Left lobe of liver (tissue), 2 donors: ENCODE results near the gene ALX1. TPM values are rescaled to one million over a fixed set of nuclear protein-coding genes. Genes with fewer than 3 reads are reported as not detected.
A peak's percentile ranks its signal among the peaks of the same experiment; 100 is the strongest.

ENCODE experiments used
- ATAC-seq: fragments of 200-7000 bp; cut with Tn5 transposase; one replicate; pipeline ENCODE4 v1.9.1; 2020; ENCODE audit warnings: mild to moderate bottlenecking, moderate library complexity
- DNase-seq: peaks from one replicate; pipeline ENCODE4 v3.0.0-alpha.2; 2020; ENCODE audit warnings: low spot score
- total RNA-seq: library from RNA; stranded (reverse); gene quantifications from one replicate; pipeline ENCODE4 v1.2.1, GENCODE V29; 2021
- donor health status: DM: no; HTN: no; CAD: no; lungs with moderate emphysema.
- donor health status: DM: no; HTN: yes; CAD: no.

ALX1 gene
- total RNA-seq: not detected

DNA sequence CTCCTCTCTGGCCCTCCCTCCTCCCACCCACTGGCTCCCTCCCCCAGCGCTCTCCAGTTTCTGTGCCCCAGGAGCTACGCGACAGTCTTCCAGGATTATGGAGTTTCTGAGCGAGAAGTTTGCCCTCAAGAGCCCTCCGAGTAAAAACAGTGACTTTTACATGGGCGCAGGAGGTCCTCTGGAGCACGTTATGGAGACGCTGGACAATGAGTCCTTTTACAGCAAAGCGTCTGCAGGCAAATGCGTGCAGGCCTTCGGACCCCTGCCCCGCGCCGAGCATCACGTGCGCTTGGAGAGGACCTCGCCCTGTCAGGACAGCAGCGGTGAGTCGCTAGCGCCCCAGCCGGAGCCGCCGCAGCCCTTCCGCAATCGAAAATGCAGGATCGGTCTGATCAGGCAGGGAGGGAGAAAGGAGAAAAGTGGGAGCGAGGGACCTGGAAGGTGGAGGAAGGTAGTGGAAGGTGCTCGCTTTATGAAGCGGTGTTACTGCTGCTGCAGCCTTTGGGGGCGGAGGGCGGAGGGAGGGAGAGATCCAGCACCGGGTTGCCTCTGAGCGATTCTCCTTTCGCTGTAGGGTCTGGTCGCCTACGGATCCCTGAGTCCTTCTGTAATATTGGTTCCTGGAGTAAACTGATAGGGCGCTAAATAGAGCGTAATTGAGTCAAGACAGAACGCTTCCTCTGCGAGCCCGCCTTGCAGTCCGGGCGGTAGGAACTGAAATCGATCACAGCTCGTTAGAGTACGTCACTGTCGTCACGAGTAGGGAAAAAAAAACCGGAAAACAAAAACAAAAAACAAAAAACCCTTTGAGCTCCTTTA, at the start of gene ALX1:
ALX1 (plus strand) TSS at position 56 of the 819 bp plus-strand sequence; CDS start at position 98, 42 bp downstream.
- DNase-seq (no peak), ATAC-seq (peak; percentile 29)

DNA sequence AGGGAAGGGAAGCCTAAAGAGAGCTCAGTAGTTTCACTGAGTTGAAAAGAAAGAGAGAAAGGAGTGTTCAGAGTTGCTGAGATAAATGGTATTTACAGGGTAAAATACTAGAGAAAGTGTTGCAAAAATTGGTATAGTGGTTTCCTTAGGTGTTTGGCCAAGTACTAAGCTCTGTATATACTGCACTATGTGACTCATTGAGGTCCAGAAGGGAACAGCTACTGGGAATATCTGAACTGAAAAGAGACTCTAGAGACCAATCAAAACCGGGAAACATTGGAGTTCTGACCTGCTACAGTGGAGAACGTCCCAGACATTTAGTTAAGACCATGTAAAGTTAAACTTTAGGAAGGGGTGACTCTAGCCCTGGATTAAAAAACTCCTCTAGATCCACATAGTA, 42.7 kb upstream of the ALX1 start:
- ATAC-seq (no peak), DNase-seq (no peak)

DNA sequence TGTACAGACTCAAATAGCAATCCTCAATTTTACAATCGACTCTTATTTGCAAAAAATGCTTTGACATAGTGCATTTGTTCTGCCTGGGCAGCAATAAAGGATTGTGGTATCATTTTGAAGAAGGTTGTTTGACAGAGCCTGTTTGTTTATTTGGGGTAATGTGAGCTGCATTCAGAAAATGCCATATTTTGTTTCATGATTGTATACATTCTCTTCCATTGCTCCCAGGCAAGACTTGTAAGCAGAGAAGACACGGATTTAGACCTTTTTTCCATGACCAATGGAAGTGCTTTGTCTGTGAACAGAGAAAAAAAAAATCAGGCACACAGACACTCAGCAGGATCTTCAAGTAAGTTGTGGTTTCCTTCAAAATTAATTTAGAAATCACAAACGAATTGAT, 35.5 kb upstream of the ALX1 start:
- ATAC-seq: no peak
- DNase-seq: no peak

DNA sequence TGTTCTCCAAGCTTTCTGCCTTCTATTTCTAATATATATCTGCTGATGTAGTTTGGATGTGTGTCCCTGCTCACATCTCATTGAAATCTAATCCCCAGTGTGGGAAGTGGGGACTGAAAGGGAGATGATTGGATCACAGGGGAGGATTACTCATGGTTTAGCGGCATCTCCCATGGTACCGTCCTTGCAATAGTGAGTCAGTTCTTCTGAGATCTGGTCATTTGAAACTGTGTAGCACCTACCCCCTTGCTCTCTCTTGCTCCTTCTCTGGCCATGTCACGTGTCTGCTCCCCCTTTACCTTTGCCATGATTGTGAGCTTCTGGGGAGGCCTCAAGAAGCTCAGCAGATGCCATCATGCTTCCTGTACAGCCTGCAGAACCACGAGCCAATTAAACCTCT, 26.2 kb upstream of the ALX1 start:
- ATAC-seq (no peak), DNase-seq (no peak)

DNA sequence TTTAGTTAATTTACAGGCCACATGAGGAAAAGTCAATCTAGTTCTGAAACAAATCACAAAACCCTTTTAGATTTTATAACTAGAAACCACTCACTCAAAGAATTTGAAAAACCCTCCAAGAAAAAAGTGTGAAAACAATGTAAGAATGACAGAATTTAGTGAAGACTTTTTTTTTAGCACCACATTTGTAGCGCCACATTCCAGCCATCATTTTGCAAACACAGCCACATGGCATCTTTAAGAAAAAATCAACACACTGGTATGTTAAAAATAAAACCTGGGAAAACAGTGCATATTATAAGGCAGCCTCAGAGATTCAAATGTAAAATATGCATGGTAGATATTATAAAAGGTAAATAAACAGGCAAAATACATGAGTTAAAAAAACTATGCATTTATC, 22.3 kb upstream of the ALX1 start:
- no peak for ATAC-seq
- DNase-seq: no peak

DNA sequence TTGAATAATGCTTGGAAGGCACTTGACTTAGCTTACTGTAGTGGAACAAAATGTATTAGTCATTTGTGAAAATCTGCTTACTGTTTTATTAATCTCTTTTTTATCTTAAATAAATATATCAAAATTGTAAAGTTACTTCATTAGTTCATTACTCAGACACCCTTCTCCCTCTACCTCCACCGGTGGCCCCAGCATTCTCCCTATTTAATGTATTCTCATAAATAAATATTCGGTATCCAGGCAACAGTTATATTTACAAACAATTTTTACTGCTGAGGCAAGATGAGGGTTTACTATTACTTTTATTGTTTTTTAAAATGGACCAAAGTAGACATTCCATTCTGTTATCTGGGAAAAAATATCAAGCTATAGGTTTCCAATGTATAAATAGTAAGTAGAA, 19.6 kb upstream of the ALX1 start:
- no peak for DNase-seq
- ATAC-seq: no peak

DNA sequence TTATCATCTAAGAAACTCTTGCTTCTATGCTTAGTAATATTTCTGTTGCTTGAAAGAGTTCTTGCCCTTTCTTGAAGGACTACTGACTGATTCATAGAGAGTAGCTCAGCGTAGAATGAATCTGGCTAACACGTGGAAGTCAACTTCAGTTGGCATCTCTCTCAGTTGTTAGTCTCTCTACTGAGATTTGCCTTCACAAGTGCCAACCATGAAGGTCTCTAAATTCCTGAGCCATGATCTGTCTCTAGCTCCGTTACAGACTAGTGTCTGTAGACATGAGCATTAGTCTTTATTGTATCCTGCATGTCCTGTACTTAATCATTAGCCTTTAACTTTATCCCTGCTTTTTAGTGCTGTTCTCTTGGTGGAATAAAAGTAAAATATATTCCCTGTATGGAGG, 19.1 kb upstream of the ALX1 start:
- no peak for DNase-seq
- no peak for ATAC-seq

DNA sequence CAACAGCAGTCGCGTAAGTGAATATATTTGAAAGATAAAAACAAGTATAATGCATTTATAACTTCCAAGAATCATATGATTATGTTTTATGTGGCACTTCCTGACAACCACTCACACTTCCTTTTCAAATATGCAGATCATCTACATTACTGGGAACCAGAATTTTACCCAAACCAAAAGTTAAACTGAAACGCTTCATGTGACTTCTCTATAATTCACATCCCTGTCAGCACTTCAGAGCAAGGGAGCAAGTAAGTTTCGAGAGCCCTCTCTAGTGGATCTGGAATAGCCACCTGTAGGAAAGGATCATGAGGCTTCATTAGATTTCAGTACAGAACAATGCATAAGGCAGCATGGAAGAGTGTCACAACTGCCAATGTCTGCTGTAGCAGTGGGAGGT, 13.7 kb upstream of the ALX1 start:
- ATAC-seq: no peak
- DNase-seq: no peak

DNA sequence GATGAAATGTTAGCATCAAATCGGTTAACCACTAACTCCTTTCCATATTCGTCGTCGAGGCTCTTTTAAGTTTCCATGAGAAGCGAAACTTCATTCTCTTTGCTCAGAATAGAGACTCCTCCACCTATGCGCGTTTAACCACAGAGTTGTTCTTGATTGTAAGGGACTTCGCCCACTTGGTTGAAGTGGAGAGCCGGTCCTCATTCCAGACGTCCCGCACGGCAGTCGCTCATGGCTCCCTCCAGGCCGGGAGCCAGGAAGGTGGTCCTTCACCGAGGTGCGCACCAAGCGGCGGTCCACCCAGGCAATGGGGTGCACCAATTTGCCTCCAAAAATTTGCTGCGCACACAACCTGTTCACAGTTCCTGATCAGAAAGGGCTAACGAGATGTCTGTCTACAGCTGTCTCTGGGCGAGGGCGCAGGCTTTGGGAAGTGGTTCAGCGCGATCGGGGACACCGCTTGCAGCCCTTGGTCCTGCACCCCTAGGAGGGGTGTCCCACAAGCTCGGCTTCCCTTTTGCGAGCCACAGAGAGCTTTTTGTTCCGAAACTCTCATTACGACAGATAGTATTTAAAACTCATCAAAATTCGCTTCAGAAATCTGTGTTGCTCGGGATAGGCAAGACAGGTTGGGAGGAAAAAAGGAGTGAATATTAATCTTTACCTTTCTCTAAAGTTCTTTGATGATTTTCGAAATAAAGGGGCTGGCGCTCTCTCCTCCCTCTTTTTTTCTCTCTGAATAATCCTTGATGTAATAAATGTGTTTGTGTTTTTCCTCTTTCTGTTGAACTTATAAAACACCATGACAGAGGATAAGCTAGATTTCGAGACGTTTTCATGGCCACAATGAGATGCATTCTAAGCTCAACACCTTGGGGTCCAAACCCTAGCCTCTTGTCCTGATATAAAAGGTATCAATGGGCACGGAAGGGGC, 6.4 kb upstream of the ALX1 start:
- DNase-seq (no peak), ATAC-seq (no peak)

DNA sequence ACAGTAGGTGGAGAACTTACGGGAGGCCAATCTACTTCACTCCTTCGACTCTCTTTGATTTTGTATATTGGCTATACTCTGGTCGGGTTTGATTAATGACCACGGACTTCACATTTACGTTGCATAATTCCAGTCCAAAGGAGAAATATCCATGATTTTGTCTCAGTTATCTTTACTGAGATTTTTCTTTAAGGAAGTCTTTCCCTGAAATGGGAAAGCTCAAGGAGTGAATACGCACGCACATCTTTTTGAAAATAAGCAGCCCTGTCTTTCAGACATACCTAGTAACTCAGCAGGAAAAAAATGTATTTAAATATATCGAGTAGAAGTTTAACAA, 5.7 kb upstream of the ALX1 start:
- DNase-seq: no peak
- no peak for ATAC-seq

DNA sequence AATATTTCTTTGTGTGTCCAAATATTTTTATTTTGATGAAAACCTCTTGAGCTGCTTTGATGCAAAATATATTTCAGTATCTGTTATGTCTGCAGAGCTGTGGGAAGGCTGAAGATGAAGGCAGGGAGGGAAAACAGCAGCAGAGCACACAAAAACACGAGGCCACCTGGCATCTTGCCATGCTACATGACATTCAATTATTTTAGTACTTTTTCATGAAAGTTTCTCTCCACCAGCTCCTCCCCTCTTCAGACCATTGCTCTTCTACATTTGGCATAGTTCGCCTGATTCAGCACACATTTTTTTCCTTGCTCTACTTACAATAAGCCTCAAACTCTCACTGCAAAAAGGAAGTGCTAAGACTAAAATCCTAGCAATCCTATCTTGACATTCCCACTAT, 4.6 kb upstream of the ALX1 start:
- ATAC-seq (no peak), DNase-seq (no peak)

DNA sequence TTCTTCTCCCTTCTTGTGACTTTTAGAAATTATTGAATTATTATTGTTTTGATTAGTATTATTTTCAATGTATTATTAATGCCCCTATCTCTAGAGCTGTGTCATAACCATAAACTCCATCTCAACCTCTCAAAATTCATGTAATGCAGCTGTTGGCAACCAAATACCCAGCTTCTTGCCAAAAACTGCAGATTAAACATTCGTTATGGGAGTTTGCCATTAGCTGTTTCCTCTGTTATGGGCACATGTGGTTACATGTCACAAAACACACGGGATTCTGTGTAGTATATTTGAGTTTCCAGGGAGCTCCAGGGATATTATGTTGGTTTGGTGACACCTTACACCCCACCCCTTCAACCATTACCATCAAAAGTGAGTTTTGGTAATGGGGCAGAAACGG, 2.8 kb upstream of the ALX1 start:
- ATAC-seq: no peak
- DNase-seq: no peak

DNA sequence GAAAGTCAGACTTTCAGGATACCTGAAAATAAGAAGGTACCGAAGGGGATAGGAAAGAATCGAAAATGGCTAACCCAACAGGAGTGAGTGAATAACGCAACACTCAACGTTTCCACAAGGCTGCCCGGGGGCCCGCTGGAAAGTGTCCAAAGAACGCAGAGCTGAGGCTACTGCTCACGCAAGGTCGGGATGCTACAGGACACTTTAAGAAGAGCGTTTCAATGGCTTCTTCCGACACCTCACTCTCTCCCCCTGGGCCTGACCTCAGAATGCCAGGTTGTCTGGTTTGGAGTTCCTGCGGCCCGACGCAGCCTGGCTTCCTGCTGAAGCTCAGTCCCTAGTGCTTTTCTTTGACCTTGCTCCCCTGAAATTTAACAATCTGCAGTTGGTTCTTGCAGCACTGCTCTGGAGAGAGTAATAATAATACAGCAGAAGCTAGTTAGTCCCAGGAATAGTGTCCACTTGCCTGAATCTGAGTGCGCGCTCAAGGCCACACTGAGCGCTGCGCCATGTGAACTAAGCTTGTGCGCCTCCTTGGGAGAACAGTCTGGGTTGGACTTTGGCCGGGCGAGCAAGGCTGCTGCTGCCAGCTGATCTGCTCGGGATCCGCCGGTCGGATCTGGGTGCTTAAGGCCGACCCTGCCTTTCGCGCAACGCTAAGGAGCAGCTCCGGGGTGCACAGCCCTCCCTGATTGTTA, 2.0 kb upstream of the ALX1 start:
- no peak for DNase-seq
- ATAC-seq: no peak

DNA sequence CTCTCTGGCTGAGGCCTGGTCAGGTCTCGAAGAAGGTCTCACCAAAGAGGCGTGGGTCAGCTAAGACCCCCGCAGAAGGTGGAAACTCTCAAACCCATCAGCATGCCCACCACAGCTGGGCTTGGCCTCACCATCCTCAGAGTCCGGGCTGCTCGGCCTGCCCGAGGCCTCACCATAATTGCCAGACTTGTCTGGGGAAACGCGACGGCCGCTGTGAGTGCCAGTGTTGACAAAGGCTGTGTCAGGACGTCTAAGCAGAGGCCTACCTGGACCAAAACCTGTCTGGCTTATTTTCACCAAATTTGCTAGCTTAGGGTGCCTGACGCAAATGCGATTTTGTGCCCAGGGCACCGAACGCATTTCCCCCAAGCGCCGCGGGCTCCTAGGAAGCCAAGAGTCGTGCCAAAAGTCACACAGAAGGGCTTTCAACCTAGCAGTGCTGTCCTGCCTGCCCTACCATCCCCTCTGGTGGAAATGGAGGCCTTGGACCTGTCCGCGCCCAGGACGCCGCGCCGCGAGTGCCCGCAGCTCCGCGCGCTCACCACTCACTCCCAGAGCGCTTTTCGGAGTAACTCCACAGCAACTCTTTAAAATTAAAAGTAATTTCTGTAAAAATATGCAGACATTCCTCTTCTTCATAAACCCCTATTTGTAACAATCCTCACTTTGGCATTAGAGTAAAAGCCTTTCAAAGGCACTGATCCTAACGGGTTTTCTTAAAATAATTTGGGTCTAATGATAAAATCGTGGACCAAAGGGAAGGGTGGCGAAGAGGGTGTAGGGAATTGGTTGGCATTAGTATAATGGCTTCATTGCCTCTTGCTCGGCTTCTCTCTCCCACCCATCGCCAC, 1.2 kb upstream of the ALX1 start:
- ATAC-seq (no peak), DNase-seq (no peak)

DNA sequence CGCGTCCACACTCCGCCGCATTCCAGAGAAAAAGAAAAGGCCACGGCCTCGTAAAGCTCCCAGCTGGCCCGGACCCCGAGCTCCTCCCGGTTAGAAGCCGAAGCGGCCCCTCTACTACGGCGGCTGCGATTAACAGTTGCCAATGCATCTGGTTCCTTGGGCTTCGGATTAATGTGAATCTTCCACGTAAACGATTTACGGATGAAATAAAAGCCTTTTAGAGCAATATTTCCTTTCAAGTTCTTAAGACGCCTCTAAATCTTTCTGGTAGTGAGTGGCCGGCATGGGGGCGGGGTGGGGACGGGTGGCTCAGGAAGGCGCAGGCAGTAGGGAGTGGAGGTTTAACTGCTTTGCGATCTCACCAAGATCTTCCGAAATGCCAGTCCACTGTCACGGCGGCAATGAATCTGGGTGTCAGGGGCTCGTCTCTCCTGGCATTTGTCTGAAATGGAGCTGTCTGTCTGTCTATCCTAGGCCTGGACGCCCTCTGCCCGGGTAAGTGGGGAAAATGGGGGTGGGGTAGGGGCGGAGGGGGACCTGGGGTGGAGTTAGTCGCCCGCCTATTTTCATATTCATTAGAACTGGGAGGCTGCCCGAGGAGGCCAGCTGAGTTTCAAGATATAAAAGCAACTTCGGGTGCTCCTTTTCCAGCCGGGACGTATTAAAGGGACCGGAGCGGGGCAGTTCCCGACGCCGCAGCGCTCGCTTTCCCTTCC, 413 bp upstream of the ALX1 start:
- no peak for DNase-seq
- peak; percentile 19 for ATAC-seq

DNA sequence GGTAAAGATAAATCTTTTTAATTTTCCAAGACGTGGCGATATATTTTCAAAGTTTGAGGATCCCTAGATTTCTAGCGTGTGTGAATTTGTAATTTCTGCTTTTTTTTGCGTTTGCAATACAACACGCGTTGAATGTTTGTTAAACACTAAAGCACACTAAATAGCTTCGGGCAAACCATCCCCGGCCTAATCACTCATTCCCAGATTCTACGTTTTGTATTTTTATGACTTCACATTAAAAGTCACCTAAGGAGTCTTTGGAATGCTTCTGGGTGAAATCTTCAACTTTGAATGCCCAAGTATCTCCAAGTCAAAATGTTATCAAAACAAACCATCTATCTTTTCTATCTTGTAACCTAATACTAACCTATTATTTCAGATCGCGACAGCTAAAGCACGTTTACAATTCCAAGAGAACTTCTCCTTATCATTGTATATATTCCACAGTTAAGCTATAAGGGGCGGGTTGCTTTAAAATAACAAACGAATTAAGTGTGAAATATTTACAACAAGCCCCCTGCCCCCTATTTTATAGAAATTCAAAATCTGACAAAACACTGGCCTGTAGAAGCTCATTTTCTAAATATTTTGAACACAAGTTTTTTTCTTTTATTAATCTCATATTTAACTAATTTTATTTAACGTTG, 1.1 kb downstream of the ALX1 start:
- ATAC-seq (no peak), DNase-seq (no peak)

DNA sequence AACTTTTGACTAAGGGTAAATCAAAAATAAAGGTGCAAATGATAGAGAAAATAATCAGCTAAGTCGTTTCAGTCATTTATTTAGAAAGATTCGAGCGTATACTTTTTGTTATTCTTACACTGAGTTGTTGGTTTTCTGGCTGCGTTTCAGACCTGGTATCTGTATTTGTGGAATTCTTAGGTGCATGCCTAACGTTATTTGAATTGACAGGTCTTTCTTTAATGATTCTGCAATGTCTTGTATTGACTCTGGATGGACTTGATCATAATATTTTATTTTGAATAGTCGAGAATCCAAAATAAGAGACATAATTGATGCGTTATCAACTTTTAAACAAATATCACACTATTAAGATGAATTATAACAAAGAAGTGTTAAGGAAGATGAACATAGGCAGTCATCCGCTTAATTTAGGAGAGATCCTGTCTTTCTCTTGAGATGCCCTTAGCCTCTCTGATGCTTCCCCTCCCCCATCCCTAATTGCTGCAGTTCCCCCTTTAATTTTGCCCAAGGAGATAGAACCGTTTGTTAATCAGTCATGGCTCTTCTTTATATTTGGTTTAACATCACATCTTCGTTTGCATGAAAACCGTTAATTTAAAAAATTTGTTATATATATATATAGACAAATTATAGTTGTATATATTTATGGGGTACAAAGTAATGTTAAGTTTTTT, 1.8 kb downstream of the ALX1 start:
- DNase-seq (no peak), ATAC-seq (no peak)

DNA sequence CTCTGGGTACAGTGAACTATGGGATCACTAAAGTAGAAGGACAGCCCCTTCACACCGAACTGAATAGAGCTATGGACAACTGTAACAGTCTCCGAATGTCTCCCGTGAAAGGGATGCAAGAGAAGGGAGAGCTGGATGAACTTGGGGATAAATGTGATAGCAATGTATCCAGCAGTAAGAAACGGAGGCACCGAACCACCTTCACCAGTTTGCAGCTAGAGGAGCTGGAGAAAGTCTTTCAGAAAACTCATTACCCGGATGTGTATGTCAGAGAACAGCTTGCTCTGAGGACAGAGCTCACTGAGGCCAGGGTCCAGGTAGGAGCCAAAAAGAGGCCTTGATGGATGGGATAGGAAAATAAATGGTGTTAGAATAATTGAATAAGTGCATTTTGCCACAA, 3.5 kb downstream of the ALX1 start:
- no peak for ATAC-seq

DNA sequence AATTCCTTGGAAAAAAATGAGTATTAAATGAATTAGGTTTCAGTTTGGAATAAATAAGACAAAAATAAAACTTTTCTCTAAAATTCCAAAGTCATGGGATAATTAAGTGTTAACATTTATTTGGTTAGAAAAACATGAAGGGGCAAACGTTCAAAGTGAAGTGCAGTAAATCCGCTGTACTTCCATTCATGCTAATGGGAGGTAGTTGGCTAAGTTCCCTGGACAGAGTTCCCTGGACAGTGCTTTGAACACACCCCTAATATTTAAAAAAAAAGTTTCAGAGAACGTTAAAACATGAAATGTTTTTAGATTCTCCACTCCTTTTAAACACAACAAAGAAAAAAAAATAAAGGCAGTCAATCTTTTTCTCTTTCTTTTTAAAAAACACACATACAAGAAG, 16.3 kb downstream of the ALX1 start:
- no peak for DNase-seq
- ATAC-seq: no peak

More for the DNA sequence above, 3.5 kb downstream of the ALX1 start:
- no peak for DNase-seq
